ENCODE results near the gene TIMM21.

- TF ChIP-seq ZEB2 (IDR thresholded peaks at IDR 0.05) = no peak
- no peak for TF ChIP-seq CBFA2T2 (conservative IDR thresholded peaks at IDR 0.05)
- no peak for TF ChIP-seq TCF7L2 (IDR thresholded peaks at IDR 0.05; ENCODE audit: low read depth, low read length)
- TF ChIP-seq CTCF (IDR thresholded peaks at IDR 0.05 in 2 of 3, conservative IDR thresholded peaks at IDR 0.05 in 1 of 3; ENCODE audit: insufficient read depth in 2 of 3, low read depth in 1 of 3, low read length in 3 of 3) = peak; percentile 25 to 39 (median 36); a peak in 4 of 6 replicates
Observed at GRCh38 chr18:74152857-74153256, 4.5 kb downstream of the TIMM21 start.

Data from K562 (cell line).